Smooth muscle cell (in vitro differentiated cells): ENCODE data around the gene TTLL4. TPM values are rescaled to one million over a fixed set of nuclear protein-coding genes. Genes with fewer than 3 reads are reported as not detected.
A peak's percentile ranks its signal among the peaks of the same experiment; 100 is the strongest.

Experiments used
- DNase-seq: peaks from one replicate; lab custom pipeline; 2025; ENCODE audit not compliant: unreplicated experiment; lab: John Stamatoyannopoulos, UW
- H2AFZ ChIP-seq: fragments of 200-600 bp; sonication (generic); 2 replicates; pipeline ENCODE4 v1.6.0; 2016; ENCODE audit warnings: antibody characterized with exemption, low read depth, mild to moderate bottlenecking
- H3F3A ChIP-seq: fragments of 200-600 bp; sonication (generic); 2 replicates; pipeline ENCODE4 v1.6.0; 2017; ENCODE audit warnings: antibody characterized with exemption, low read depth
- H3K27ac ChIP-seq: fragments of 200-600 bp; sonication (generic); 2 replicates; pipeline ENCODE4 v1.5.1; 2016; ENCODE audit warnings: low read depth, mild to moderate bottlenecking
- H3K27me3 ChIP-seq: fragments of 200-600 bp; sonication (generic); 2 replicates; pipeline ENCODE4 v1.6.1; 2016; ENCODE audit warnings: low read depth, mild to moderate bottlenecking
- H3K36me3 ChIP-seq: fragments of 200-600 bp; sonication (generic); 2 replicates; pipeline ENCODE4 v1.5.1; 2016; ENCODE audit warnings: low read depth
- H3K4me1 ChIP-seq: fragments of 200-600 bp; sonication (generic); 2 replicates; pipeline ENCODE4 v1.5.1; 2016; ENCODE audit warnings: low read depth
- H3K4me2 ChIP-seq: fragments of 200-600 bp; sonication (generic); 2 replicates; pipeline ENCODE4 v1.6.0; 2016; ENCODE audit warnings: mild to moderate bottlenecking
- H3K4me3 ChIP-seq: fragments of 200-600 bp; sonication (generic); 2 replicates; pipeline ENCODE4 v1.5.1; 2016; ENCODE audit warnings: mild to moderate bottlenecking
- H3K79me2 ChIP-seq: fragments of 200-600 bp; sonication (generic); 2 replicates; pipeline ENCODE4 v1.6.0; 2016; ENCODE audit warnings: low read depth, mild to moderate bottlenecking
- H3K9ac ChIP-seq: fragments of 200-600 bp; sonication (generic); 2 replicates; pipeline ENCODE4 v1.6.0; 2016; ENCODE audit warnings: low read depth
- H3K9me3 ChIP-seq: fragments of 200-600 bp; sonication (generic); replicated peaks from 2 replicates; pipeline ENCODE4 v1.5.1; 2016; ENCODE audit warnings: low read depth
- H4K20me1 ChIP-seq: fragments of 200-600 bp; sonication (generic); 2 replicates; pipeline ENCODE4 v1.6.0; 2016; ENCODE audit warnings: low read depth
- WGBS: methylation state at CpG from one replicate; pipeline ENCODE4 v1.1.7; 2016; ENCODE audit warnings: low lambda C conversion rate; 5-methylcytosine and 5-hydroxymethylcytosine counted together
- polyA plus RNA-seq: library from polyadenylated mRNA; unstranded; fragments of >200 nt; fragmentation: Nextera tagmentation; extraction: Ambion mirVana; gene quantifications from 2 replicates; pipeline ENCODE4 v1.2.1, GENCODE V29; 2016
- total RNA-seq: library from RNA; depleted of rRNA; stranded (reverse); fragments of >200 nt; gene quantifications from 2 replicates; pipeline ENCODE4 v1.2.3, GENCODE V29; 2014
- TF ChIP-seq, protein P1 (sequence below): fragments of 200-600 bp; sonication (generic); IDR thresholded peaks from 2 replicates; pipeline ENCODE4 v1.5.1; 2017; ENCODE audit warnings: borderline replicate concordance, mild to moderate bottlenecking, antibody characterized with exemption; ENCODE audit not compliant: insufficient read depth, poor library complexity, severe bottlenecking

The TTLL4 gene
- total and polyA plus RNA-seq, 2 experiments from 2014 or later: 21.5 to 22.5 TPM

DNA sequence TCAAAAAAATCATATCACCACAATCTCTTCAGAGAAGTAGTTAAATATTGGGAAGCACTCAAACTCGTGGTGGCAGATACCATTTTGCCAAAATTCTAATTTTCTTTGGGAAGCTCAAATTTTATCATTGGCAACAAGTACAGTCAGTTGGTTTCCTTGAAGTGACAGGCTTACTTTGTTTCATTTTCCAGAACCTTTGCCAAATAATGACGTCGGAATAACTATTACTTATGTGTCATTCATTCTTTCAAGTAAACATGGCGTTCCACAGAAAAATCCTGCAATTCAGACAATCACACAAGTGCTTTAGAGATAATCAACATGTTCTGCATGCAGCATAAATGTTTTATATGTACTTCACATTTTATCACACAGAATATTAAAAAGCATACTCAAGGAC is 5.4 kb downstream of the TTLL4 start:
- H3K27me3 ChIP-seq: no peaks in the 10 kb centered on the region
- 92% methylated on average over 4 of the region's 4 CpGs for WGBS
- H3K4me3 ChIP-seq: no peak overlapping the region
- no peak overlapping the region for H3K4me2 ChIP-seq
- peaks cover 59% of the 10 kb centered on the region for H4K20me1 ChIP-seq
- H2AFZ ChIP-seq: no peak overlapping the region
- peaks cover 4% of the 10 kb centered on the region for H3K36me3 ChIP-seq
- H3F3A ChIP-seq: no peaks in the 10 kb centered on the region
- peaks cover 69% of the 10 kb centered on the region for H3K79me2 ChIP-seq
- no peaks in the 10 kb centered on the region for H3K4me1 ChIP-seq
- no peak for DNase-seq
- no peak overlapping the region for H3K9ac ChIP-seq
- H3K9me3 ChIP-seq: no peaks in the 10 kb centered on the region
- TF ChIP-seq, protein P1, sequence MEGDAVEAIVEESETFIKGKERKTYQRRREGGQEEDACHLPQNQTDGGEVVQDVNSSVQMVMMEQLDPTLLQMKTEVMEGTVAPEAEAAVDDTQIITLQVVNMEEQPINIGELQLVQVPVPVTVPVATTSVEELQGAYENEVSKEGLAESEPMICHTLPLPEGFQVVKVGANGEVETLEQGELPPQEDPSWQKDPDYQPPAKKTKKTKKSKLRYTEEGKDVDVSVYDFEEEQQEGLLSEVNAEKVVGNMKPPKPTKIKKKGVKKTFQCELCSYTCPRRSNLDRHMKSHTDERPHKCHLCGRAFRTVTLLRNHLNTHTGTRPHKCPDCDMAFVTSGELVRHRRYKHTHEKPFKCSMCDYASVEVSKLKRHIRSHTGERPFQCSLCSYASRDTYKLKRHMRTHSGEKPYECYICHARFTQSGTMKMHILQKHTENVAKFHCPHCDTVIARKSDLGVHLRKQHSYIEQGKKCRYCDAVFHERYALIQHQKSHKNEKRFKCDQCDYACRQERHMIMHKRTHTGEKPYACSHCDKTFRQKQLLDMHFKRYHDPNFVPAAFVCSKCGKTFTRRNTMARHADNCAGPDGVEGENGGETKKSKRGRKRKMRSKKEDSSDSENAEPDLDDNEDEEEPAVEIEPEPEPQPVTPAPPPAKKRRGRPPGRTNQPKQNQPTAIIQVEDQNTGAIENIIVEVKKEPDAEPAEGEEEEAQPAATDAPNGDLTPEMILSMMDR: no peak
- H3K27ac ChIP-seq: no peak overlapping the region

GRCh38 chr2:218717262-218717661 is 6.6 kb downstream of the TTLL4 start:
- WGBS: 79% methylated on average over 3 of the region's 3 CpGs
- no peak overlapping the region for H3K4me2 ChIP-seq

GRCh38 chr2:218718058-218718457 is 7.4 kb downstream of the TTLL4 start:
- DNase-seq: no peak
- H3F3A ChIP-seq: peaks cover 6% of the 10 kb centered on the region
- H2AFZ ChIP-seq: no peak overlapping the region
- no peak overlapping the region for H3K4me2 ChIP-seq
- peaks cover 72% of the 10 kb centered on the region for H3K79me2 ChIP-seq
- H3K9ac ChIP-seq: no peak overlapping the region
- no peaks in the 10 kb centered on the region for H3K27me3 ChIP-seq
- no peak overlapping the region for H3K27ac ChIP-seq
- peaks cover 7% of the 10 kb centered on the region for H3K4me1 ChIP-seq
- no peak overlapping the region for H3K4me3 ChIP-seq
- H3K9me3 ChIP-seq: no peaks in the 10 kb centered on the region
- peaks cover 4% of the 10 kb centered on the region for H3K36me3 ChIP-seq
- TF ChIP-seq, protein P1: no peak
- 95% methylated on average over 7 of the region's 7 CpGs for WGBS
- peaks cover 78% of the 10 kb centered on the region for H4K20me1 ChIP-seq

More at GRCh38 chr2:218717262-218717661, 6.6 kb downstream of the TTLL4 start:
- H3F3A ChIP-seq: peaks cover 6% of the 10 kb centered on the region
- peaks cover 70% of the 10 kb centered on the region for H4K20me1 ChIP-seq
- no peaks in the 10 kb centered on the region for H3K27me3 ChIP-seq
- no peak overlapping the region for H2AFZ ChIP-seq
- H3K79me2 ChIP-seq: peaks cover 73% of the 10 kb centered on the region
- H3K27ac ChIP-seq: peak overlapping the region; percentile 32
- H3K4me1 ChIP-seq: peaks cover 3% of the 10 kb centered on the region
- DNase-seq: no peak
- no peaks in the 10 kb centered on the region for H3K9me3 ChIP-seq
- TF ChIP-seq, protein P1: no peak
- H3K4me3 ChIP-seq: no peak overlapping the region
- H3K36me3 ChIP-seq: peaks cover 4% of the 10 kb centered on the region
- no peak overlapping the region for H3K9ac ChIP-seq

DNA sequence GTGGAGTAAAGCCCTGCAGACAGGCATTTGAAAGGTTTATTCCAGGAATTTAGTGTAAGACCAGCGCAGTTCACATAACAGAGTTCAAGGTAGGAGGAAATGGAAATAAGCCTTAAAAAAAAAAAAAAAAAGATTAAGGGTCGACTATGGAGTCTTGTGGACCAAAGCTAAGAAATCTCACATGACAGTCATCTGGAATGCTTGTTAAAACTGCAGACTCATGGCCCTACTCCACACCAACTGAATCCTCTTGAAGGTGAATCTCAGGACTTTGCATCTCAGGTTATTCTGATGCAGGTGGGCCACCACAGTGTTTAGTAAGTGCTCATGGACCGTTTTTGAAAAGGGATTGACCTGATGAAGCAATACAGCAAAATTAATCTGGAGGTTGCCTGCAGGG is 8.8 kb downstream of the TTLL4 start:
- no peak for DNase-seq
- H3F3A ChIP-seq: peaks cover 6% of the 10 kb centered on the region
- WGBS: 74% methylated on average over 3 of the region's 3 CpGs
- H3K27me3 ChIP-seq: no peaks in the 10 kb centered on the region
- no peak overlapping the region for H3K27ac ChIP-seq
- peaks cover 82% of the 10 kb centered on the region for H4K20me1 ChIP-seq
- TF ChIP-seq, protein P1: no peak
- no peak overlapping the region for H3K4me2 ChIP-seq
- H3K9ac ChIP-seq: no peak overlapping the region
- no peaks in the 10 kb centered on the region for H3K9me3 ChIP-seq
- H3K4me1 ChIP-seq: peaks cover 7% of the 10 kb centered on the region
- peaks cover 70% of the 10 kb centered on the region for H3K79me2 ChIP-seq
- H2AFZ ChIP-seq: no peak overlapping the region
- peaks cover 4% of the 10 kb centered on the region for H3K36me3 ChIP-seq
- no peak overlapping the region for H3K4me3 ChIP-seq
